NT2/D1 (cell line): Measurements from ENCODE around the gene LMX1B.

Source experiments
- DNase-seq: peaks from one replicate; pipeline ENCODE4 v3.0.0-alpha.2; 2011; ENCODE audit warnings: low read depth, low spot score
- H3K27me3 ChIP-seq: 2 replicates; pipeline ENCODE4 v1.6.0; 2011; ENCODE audit warnings: mild to moderate bottlenecking; ENCODE audit not compliant: insufficient read length, insufficient read depth
- H3K36me3 ChIP-seq: 2 replicates; pipeline ENCODE4 v1.6.1; 2011; ENCODE audit warnings: mild to moderate bottlenecking, low read length, mixed read lengths; ENCODE audit not compliant: insufficient read depth, insufficient read length
- H3K4me1 ChIP-seq: 2 replicates; pipeline ENCODE4 v1.5.1; 2011; ENCODE audit not compliant: insufficient read depth, insufficient read length
- H3K4me3 ChIP-seq: 2 replicates; pipeline ENCODE4 v1.5.1; 2011; ENCODE audit warnings: low read depth; ENCODE audit not compliant: insufficient read length
- H3K9ac ChIP-seq: 2 replicates; pipeline ENCODE4 v1.6.0; 2011; ENCODE audit warnings: low read depth; ENCODE audit not compliant: insufficient read length
- H3K9me3 ChIP-seq: 2 replicates; pipeline ENCODE4 v1.5.1; 2011; ENCODE audit warnings: mild to moderate bottlenecking, low read length; ENCODE audit not compliant: insufficient read depth
- SUZ12 ChIP-seq: IDR thresholded peaks from 2 replicates; pipeline ENCODE4 v1.6.1; 2011; ENCODE audit not compliant: insufficient read length, insufficient read depth; ENCODE audit errors: extremely low read depth
- YY1 ChIP-seq: IDR thresholded peaks from 2 replicates; pipeline ENCODE4 v1.6.1; 2011; ENCODE audit not compliant: insufficient read length, insufficient read depth
- ZNF274 ChIP-seq: IDR thresholded peaks from 2 replicates; pipeline ENCODE4 v1.6.1; 2011; ENCODE audit warnings: mild to moderate bottlenecking, low read depth, low read length

LMX1B gene

GRCh38 chr9:126616521-126616976, 2.8 kb downstream of the LMX1B start:
- no peak for DNase-seq
- Histone ChIP-seq H3K27me3 (peaks cover 94% of the 10 kb centered on the region), H3K9ac (no peak overlapping the region), H3K36me3 (no peaks in the 10 kb centered on the region), H3K4me3 (no peak overlapping the region), H3K4me1 (peaks cover 16% of the 10 kb centered on the region), H3K9me3 (no peaks in the 10 kb centered on the region)
- peak; percentile 24 for TF ChIP-seq SUZ12
- no peak for TF ChIP-seq ZNF274
- no peak for TF ChIP-seq YY1

- H3K4me3 ChIP-seq: no peak overlapping the region
- H3K27me3 ChIP-seq: peaks cover 94% of the 10 kb centered on the region
These were observed 3.5 kb downstream of the LMX1B start for GRCh38 chr9:126617003-126617822.

GRCh38 chr9:126617823-126618165, 4.1 kb downstream of the LMX1B start:
- Histone ChIP-seq H3K4me1 (peaks cover 14% of the 10 kb centered on the region), H3K27me3 (peaks cover 94% of the 10 kb centered on the region), H3K9ac (no peak overlapping the region), H3K36me3 (no peaks in the 10 kb centered on the region), H3K9me3 (no peaks in the 10 kb centered on the region), H3K4me3 (no peak overlapping the region)
- no peak for TF ChIP-seq ZNF274
- TF ChIP-seq YY1: no peak
- TF ChIP-seq SUZ12: peak; percentile 88
- DNase-seq: no peak

More at GRCh38 chr9:126617003-126617822, 3.5 kb downstream of the LMX1B start:
- Histone ChIP-seq H3K4me1 (peaks cover 13% of the 10 kb centered on the region), H3K36me3 (no peaks in the 10 kb centered on the region), H3K9me3 (no peaks in the 10 kb centered on the region), H3K9ac (no peak overlapping the region)
- TF ChIP-seq ZNF274 (no peak), SUZ12 (no peak)
- no peak for DNase-seq

- no peak overlapping the region for H3K4me3 ChIP-seq
- no peaks in the 10 kb centered on the region for H3K9me3 ChIP-seq
- H3K36me3 ChIP-seq: no peaks in the 10 kb centered on the region
- H3K4me1 ChIP-seq: peaks cover 14% of the 10 kb centered on the region
- H3K27me3 ChIP-seq: peaks cover 94% of the 10 kb centered on the region
- H3K9ac ChIP-seq: no peak overlapping the region
- TF ChIP-seq SUZ12: peak; percentile 85
- TF ChIP-seq YY1: no peak
- no peak for DNase-seq
These were observed 4.5 kb downstream of the LMX1B start for GRCh38 chr9:126618190-126618584.

GRCh38 chr9:126618585-126619360, 5.0 kb downstream of the LMX1B start:
- H3K4me3 ChIP-seq: no peak overlapping the region
- DNase-seq: no peak
- no peak overlapping the region for H3K9ac ChIP-seq
- peaks cover 96% of the 10 kb centered on the region for H3K27me3 ChIP-seq
- H3K4me1 ChIP-seq: peaks cover 14% of the 10 kb centered on the region
- TF ChIP-seq YY1 (no peak), ZNF274 (no peak), SUZ12 (peak; percentile 1)
- no peaks in the 10 kb centered on the region for H3K9me3 ChIP-seq
- no peaks in the 10 kb centered on the region for H3K36me3 ChIP-seq

- H3K27me3 ChIP-seq: peaks cover 100% of the 10 kb centered on the region
- no peak for DNase-seq
- no peaks in the 10 kb centered on the region for H3K9me3 ChIP-seq
- peaks cover 11% of the 10 kb centered on the region for H3K4me1 ChIP-seq
- no peak for TF ChIP-seq YY1
- peak; percentile 10 for TF ChIP-seq SUZ12
- H3K4me3 ChIP-seq: no peak overlapping the region
- no peak overlapping the region for H3K9ac ChIP-seq
- H3K36me3 ChIP-seq: no peaks in the 10 kb centered on the region
These were observed 5.8 kb downstream of the LMX1B start for GRCh38 chr9:126619361-126620135.
